Brain microvascular endothelial cell (primary cell): ENCODE results near the gene KIRREL1.

Experiments
- DNase-seq: peaks from one replicate; pipeline ENCODE4 v3.0.0-alpha.2; 2020
- H3K27ac ChIP-seq: fragments of 250-450 bp; sonication (Bioruptor Pico); 2 replicates; pipeline ENCODE4 v1.5.1; 2020; ENCODE audit warnings: mild to moderate bottlenecking, moderate library complexity
- H3K27me3 ChIP-seq: fragments of 250-450 bp; sonication (Bioruptor Pico); replicated peaks from 2 replicates; pipeline ENCODE4 v1.5.1; 2020; ENCODE audit warnings: mild to moderate bottlenecking
- H3K36me3 ChIP-seq: fragments of 250-450 bp; sonication (Bioruptor Pico); replicated peaks from 2 replicates; pipeline ENCODE4 v1.5.1; 2020; ENCODE audit warnings: mild to moderate bottlenecking
- H3K4me3 ChIP-seq: 2 replicates; pipeline ENCODE4 v1.5.1; 2011; ENCODE audit warnings: low read depth, mild to moderate bottlenecking, control low read depth, low read length, moderate library complexity
- in situ Hi-C: cut with HindIII; loops from 2 replicates; pipeline ENCODE4 v1.10.0; 2017; ENCODE audit warnings: low sequenced_read_pairs, low pct_ligation_motif_present
- TF ChIP-seq, protein P1 (sequence below): IDR thresholded peaks from 2 replicates; pipeline ENCODE4 v1.5.1; 2011; ENCODE audit warnings: low read depth, mild to moderate bottlenecking, moderate library complexity, low read length, control low read depth, inconsistent platforms; ENCODE audit errors: missing control alignments

The KIRREL1 gene

DNA sequence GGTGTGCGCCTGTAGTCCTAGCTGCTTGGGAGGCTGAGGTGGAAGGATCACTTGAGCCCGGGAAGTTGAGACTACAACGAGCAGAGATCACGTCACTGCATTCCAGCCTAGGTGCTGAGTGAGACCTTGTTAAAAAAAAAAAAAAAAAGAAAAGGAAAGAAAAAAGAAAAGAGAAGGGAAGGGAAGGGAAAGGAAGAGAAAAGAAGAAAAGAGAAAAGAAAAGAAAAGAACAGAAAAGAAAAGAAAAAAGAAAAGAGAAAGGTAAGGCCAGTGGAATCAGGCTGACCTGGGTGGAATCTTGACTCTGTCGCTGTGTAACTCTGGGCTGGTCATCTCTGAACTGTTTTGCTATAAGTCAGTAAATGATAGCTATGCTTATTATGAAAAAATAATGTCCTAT lies 33.7 kb upstream of the KIRREL1 start:
- no peak overlapping the region for H3K4me3 ChIP-seq
- in situ Hi-C loops: loop anchor here (25.0 kb wide), 2 partner anchors 153 to 1078 kb away; no protein-coding TSS in a partner anchor
- H3K27ac ChIP-seq: no peak overlapping the region
- H3K27me3 ChIP-seq: no peaks in the 10 kb centered on the region
- no peak for DNase-seq
- H3K36me3 ChIP-seq: no peaks in the 10 kb centered on the region
- TF ChIP-seq, protein P1, sequence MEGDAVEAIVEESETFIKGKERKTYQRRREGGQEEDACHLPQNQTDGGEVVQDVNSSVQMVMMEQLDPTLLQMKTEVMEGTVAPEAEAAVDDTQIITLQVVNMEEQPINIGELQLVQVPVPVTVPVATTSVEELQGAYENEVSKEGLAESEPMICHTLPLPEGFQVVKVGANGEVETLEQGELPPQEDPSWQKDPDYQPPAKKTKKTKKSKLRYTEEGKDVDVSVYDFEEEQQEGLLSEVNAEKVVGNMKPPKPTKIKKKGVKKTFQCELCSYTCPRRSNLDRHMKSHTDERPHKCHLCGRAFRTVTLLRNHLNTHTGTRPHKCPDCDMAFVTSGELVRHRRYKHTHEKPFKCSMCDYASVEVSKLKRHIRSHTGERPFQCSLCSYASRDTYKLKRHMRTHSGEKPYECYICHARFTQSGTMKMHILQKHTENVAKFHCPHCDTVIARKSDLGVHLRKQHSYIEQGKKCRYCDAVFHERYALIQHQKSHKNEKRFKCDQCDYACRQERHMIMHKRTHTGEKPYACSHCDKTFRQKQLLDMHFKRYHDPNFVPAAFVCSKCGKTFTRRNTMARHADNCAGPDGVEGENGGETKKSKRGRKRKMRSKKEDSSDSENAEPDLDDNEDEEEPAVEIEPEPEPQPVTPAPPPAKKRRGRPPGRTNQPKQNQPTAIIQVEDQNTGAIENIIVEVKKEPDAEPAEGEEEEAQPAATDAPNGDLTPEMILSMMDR: no peak

DNA sequence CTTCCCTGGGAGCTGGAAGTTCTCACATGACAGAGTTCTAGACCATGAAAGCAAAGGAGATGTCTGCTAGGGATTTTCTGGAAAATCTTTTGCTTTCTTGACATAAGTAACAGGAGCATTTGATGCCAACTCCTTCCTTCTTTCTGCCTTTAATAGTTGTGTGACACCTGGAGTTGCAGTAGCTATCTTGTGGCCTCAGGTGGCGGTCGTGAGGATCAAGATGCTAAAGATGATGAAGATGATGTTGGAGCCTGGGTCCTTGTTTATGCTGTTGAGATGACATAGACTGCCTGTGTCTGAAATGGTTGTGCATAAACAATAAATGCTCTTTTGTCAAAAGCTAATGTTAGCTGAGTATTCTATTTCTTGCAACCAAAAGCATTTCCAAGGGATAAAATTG lies 32.7 kb upstream of the KIRREL1 start:
- no peak for DNase-seq
- no peaks in the 10 kb centered on the region for H3K36me3 ChIP-seq
- TF ChIP-seq, protein P1: no peak
- no peak overlapping the region for H3K4me3 ChIP-seq
- no peak overlapping the region for H3K27ac ChIP-seq
- in situ Hi-C loops: loop anchor here (25.0 kb wide), 2 partner anchors 152 to 1077 kb away; no protein-coding TSS in a partner anchor
- no peaks in the 10 kb centered on the region for H3K27me3 ChIP-seq

DNA sequence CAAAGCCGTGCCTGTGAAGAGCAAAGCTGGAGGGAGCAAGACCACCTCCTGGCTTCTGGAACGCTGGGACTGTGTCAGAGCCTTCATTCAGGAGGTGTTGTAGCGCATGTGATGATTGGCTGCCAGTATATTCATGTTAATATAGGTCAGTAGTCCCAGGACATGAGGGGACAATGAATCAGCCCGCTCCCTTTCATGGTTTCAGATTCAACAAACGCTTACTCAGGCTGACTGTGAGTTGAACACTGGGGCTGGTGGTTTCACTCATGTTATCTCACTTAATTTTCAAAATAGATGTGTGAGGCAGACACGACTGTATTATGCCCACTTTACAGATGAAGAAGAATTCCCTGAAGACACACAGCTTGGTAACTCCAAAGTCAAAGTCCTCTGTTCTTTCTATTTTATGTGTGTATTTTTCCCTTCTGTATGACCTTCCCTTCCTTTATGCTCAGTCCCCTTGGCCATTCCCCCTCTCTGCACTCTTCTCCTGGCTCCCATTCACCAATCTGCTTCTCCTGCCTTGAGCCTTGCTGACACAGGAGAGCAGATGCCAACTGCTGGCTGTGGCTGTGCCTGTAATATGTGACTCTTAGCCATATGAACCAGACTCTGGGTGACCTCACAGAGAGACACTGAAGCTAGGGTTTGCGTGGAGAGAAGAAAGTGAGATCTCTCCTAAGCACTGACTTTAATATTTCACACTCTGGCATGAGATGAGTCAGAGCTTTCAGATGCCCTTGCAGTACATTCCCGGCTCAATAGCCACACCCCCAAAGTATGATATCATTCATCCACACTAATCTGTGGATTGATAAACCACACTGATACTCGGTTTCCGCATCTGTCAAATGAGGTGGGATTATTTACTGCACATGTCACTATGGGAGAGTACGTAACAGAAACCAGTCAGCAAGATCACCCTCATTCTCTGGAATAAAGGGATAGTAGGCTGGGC lies 31.4 kb upstream of the KIRREL1 start:
- peak; percentile 79 for DNase-seq
- Histone ChIP-seq H3K4me3 (no peak overlapping the region), H3K27ac (no peak overlapping the region), H3K27me3 (no peaks in the 10 kb centered on the region), H3K36me3 (no peaks in the 10 kb centered on the region)
- in situ Hi-C loops: loop anchor here (25.0 kb wide), 2 partner anchors 150 to 1075 kb away; no protein-coding TSS in a partner anchor
- TF ChIP-seq, protein P1: no peak

DNA sequence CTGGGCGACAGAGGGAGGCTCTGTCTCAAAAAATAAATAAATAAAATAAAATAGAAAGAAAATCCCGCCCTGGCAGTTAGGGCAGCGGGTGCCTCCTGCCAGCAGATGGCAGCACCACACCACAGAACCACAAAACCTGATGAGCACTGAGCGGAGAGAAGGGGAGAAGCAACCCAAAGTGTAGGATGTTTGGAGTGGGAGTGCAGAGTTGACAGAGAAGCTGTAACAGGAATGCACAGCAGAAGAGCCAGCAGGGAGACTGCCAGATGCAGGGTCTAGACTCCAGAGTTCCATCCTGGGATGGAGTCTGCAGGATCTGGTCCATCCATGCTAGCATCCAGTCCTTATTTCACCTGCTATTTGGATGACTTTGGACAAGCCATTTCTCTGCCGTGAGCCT lies 29.7 kb upstream of the KIRREL1 start:
- Histone ChIP-seq H3K27ac (no peak overlapping the region), H3K4me3 (no peak overlapping the region), H3K36me3 (no peaks in the 10 kb centered on the region), H3K27me3 (no peaks in the 10 kb centered on the region)
- TF ChIP-seq, protein P1: peak; percentile 91
- DNase-seq: peak; percentile 43
- in situ Hi-C loops: loop anchor here (25.0 kb wide), 2 partner anchors 149 to 1074 kb away; no protein-coding TSS in a partner anchor

DNA sequence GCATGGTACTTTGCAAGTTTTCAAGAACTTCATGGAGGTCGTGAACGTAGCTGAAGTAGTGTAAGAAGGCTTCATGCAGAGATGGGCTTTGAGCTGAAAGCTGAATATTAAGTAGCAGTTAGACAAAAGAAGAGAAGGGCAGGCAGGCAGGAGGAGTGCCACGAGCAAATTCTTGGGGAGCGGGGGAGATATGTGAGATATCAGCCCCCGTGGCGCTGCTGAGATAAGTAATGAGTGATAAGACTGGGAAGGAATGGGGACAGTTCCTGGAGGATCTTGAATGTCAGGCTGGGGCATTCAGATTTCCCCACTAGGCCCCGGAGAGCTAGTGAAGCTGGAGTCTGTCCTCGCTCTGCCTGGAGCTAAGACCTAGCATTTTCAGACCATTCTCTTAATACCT lies 27.9 kb upstream of the KIRREL1 start:
- Histone ChIP-seq H3K27me3 (no peaks in the 10 kb centered on the region), H3K27ac (no peak overlapping the region), H3K36me3 (no peaks in the 10 kb centered on the region), H3K4me3 (no peak overlapping the region)
- TF ChIP-seq, protein P1: no peak
- DNase-seq: no peak
- in situ Hi-C loops: loop anchor here (25.0 kb wide), 2 partner anchors 147 to 1072 kb away; no protein-coding TSS in a partner anchor
